ENCODE data around the gene SUGP1.
"Not testable (repeated sequence)": the region's sequence is repeated elsewhere in the genome, so short reads cannot be mapped to it uniquely, and the experiment has no call there.

Gene SUGP1

GRCh38 chr19:19356500-19356899, 36.2 kb upstream of the SUGP1 start:
- TF ChIP-seq CTCF (IDR thresholded peaks at IDR 0.05; ENCODE audit: extremely low read depth, missing control alignments) = no peak
- no peak for DNase-seq (ENCODE audit: low spot score)

- DNase-seq (ENCODE audit: low spot score) = no peak
- no peak for TF ChIP-seq CTCF (IDR thresholded peaks at IDR 0.05; ENCODE audit: extremely low read depth, missing control alignments)
Measured at GRCh38 chr19:19355606-19356139, 35.4 kb upstream of the SUGP1 start.

GRCh38 chr19:19354932-19355331, 34.6 kb upstream of the SUGP1 start:
- TF ChIP-seq CTCF (IDR thresholded peaks at IDR 0.05; ENCODE audit: extremely low read depth, missing control alignments) = no peak
- no peak for DNase-seq (ENCODE audit: low spot score)

- no peak for TF ChIP-seq CTCF (IDR thresholded peaks at IDR 0.05; ENCODE audit: extremely low read depth, missing control alignments)
- no peak for DNase-seq (ENCODE audit: low spot score)
Measured at GRCh38 chr19:19354007-19354406, 33.7 kb upstream of the SUGP1 start.

GRCh38 chr19:19352823-19353222, 32.5 kb upstream of the SUGP1 start:
- no peak for TF ChIP-seq CTCF (IDR thresholded peaks at IDR 0.05; ENCODE audit: extremely low read depth, missing control alignments)

GRCh38 chr19:19350756-19351155, 30.4 kb upstream of the SUGP1 start:
- DNase-seq (ENCODE audit: low spot score) = not testable (repeated sequence)

More at GRCh38 chr19:19352823-19353222, 32.5 kb upstream of the SUGP1 start:
- DNase-seq (ENCODE audit: low spot score) = no peak

- no peak for TF ChIP-seq CTCF (IDR thresholded peaks at IDR 0.05; ENCODE audit: extremely low read depth, missing control alignments)
- DNase-seq (ENCODE audit: low spot score) = no peak
Measured at GRCh38 chr19:19349365-19349764, 29.1 kb upstream of the SUGP1 start.

GRCh38 chr19:19348266-19348665, 28.0 kb upstream of the SUGP1 start:
- TF ChIP-seq CTCF (IDR thresholded peaks at IDR 0.05; ENCODE audit: extremely low read depth, missing control alignments) = no peak
- DNase-seq (ENCODE audit: low spot score) = no peak
